Activated T-helper 17 cell treated with anti-CD3 and anti-CD28 coated beads, Interleukin-2, amount 50 U/mL, for 72 hours (primary cell): ENCODE measurements around the gene CCKAR. TPM values are rescaled to one million over a fixed set of nuclear protein-coding genes. Genes with fewer than 3 reads are reported as not detected.

Experiments
- ATAC-seq: fragments of 150-1000 bp; cut with Tn5 transposase; replicated peaks from 2 replicates; pipeline ENCODE4 v1.10.0; 2021; ENCODE audit warnings: mild to moderate bottlenecking, moderate library complexity
- H3K27ac Mint-ChIP-seq: one replicate; pipeline ENCODE4 v1.8.0; 2022; ENCODE audit warnings: mixed read lengths
- H3K27me3 Mint-ChIP-seq: one replicate; pipeline ENCODE4 v1.8.0; 2022; ENCODE audit warnings: mixed read lengths
- H3K36me3 Mint-ChIP-seq: one replicate; pipeline ENCODE4 v1.8.0; 2022; ENCODE audit warnings: low read depth, mild to moderate bottlenecking, mixed read lengths
- H3K4me1 Mint-ChIP-seq: one replicate; pipeline ENCODE4 v1.8.0; 2022; ENCODE audit warnings: mixed read lengths
- H3K4me3 Mint-ChIP-seq: one replicate; pipeline ENCODE4 v1.8.0; 2022; ENCODE audit warnings: mild to moderate bottlenecking, mixed read lengths
- H3K9me3 Mint-ChIP-seq: one replicate; pipeline ENCODE4 v1.8.0; 2022; ENCODE audit warnings: mixed read lengths
- total RNA-seq, 2 donors: library from RNA; stranded (reverse); gene quantifications; one replicate each; pipeline ENCODE4 v1.2.3, GENCODE V29; 2022

Gene CCKAR
- total RNA-seq, 2 donors from 2014 or later, result not detected

GRCh38 chr4:26475716-26476115 lies 14.6 kb downstream of the CCKAR start:
- Mint-ChIP-seq H3K4me1 (no peaks in the 10 kb centered on the region), H3K36me3 (no peaks in the 10 kb centered on the region), H3K27me3 (peaks cover 14% of the 10 kb centered on the region), H3K27ac (no peak overlapping the region), H3K4me3 (no peak overlapping the region), H3K9me3 (no peaks in the 10 kb centered on the region)
- no peak for ATAC-seq

DNA sequence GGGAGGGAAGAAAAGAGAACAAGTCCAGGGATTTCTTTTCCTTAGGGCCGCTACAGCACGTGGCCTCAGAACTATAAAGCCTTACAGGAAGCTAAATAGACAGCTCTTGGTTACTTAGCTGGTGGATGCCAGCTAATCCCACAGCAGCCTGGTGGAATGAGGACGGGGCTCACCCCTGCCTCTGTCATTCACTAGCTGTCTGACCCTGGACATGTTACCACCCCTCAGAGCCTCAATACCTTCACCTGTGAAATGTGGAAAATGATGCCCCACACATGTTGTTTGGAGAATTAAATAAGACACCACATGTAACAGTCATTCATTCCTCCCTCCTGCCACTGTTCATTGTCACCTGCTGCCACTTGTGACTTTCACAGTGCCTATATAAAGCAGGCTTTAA lies 15.7 kb downstream of the CCKAR start:
- H3K27me3 Mint-ChIP-seq, result peaks cover 17% of the 10 kb centered on the region
- no peaks in the 10 kb centered on the region for H3K4me1 Mint-ChIP-seq
- H3K36me3 Mint-ChIP-seq, result no peaks in the 10 kb centered on the region
- no peak for ATAC-seq
- H3K4me3 Mint-ChIP-seq, result no peak overlapping the region
- H3K9me3 Mint-ChIP-seq, result no peaks in the 10 kb centered on the region
- no peak overlapping the region for H3K27ac Mint-ChIP-seq

- Mint-ChIP-seq H3K27me3 (peaks cover 17% of the 10 kb centered on the region), H3K4me3 (no peak overlapping the region), H3K4me1 (no peaks in the 10 kb centered on the region), H3K27ac (no peak overlapping the region), H3K36me3 (no peaks in the 10 kb centered on the region), H3K9me3 (no peaks in the 10 kb centered on the region)
- ATAC-seq, result no peak
Measured at GRCh38 chr4:26473893-26474292, 16.4 kb downstream of the CCKAR start.

- ATAC-seq, result no peak
- Mint-ChIP-seq H3K4me3 (no peak overlapping the region), H3K9me3 (no peaks in the 10 kb centered on the region), H3K36me3 (no peaks in the 10 kb centered on the region), H3K4me1 (no peaks in the 10 kb centered on the region), H3K27ac (no peak overlapping the region), H3K27me3 (peaks cover 23% of the 10 kb centered on the region)
Measured at GRCh38 chr4:26471890-26472289, 18.4 kb downstream of the CCKAR start.

DNA sequence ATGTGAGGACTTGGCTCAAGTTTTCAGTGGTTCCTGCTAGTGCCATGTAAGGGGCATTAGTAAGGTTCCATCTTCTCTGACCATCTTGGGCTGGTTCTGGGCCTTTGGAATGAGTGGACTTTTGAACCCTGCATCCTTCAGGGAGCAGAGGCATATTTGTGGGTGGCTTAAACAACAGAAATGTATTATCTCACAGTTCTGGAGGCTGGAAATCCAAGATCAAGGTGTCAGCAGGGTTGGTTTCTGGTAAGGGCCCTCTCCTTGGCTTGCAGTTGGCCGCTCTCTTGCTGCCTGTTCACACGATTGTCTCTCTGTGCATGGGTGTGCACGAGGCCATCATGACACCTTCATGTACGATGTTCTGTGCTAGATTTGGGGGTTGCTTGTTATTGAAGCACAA lies 21.3 kb downstream of the CCKAR start:
- H3K27ac Mint-ChIP-seq, result no peak overlapping the region
- no peak overlapping the region for H3K4me3 Mint-ChIP-seq
- no peaks in the 10 kb centered on the region for H3K4me1 Mint-ChIP-seq
- H3K9me3 Mint-ChIP-seq, result no peaks in the 10 kb centered on the region
- H3K27me3 Mint-ChIP-seq, result peaks cover 24% of the 10 kb centered on the region
- no peaks in the 10 kb centered on the region for H3K36me3 Mint-ChIP-seq
- no peak for ATAC-seq

GRCh38 chr4:26468283-26468949 lies 21.9 kb downstream of the CCKAR start:
- no peaks in the 10 kb centered on the region for H3K36me3 Mint-ChIP-seq
- no peak overlapping the region for H3K4me3 Mint-ChIP-seq
- no peaks in the 10 kb centered on the region for H3K4me1 Mint-ChIP-seq
- no peak for ATAC-seq
- H3K27me3 Mint-ChIP-seq, result peaks cover 26% of the 10 kb centered on the region
- H3K27ac Mint-ChIP-seq, result no peak overlapping the region
- H3K9me3 Mint-ChIP-seq, result no peaks in the 10 kb centered on the region

GRCh38 chr4:26467724-26468123 lies 22.6 kb downstream of the CCKAR start:
- H3K36me3 Mint-ChIP-seq, result no peaks in the 10 kb centered on the region
- H3K27ac Mint-ChIP-seq, result no peak overlapping the region
- peaks cover 26% of the 10 kb centered on the region for H3K27me3 Mint-ChIP-seq
- H3K4me3 Mint-ChIP-seq, result no peak overlapping the region
- ATAC-seq, result no peak
- H3K4me1 Mint-ChIP-seq, result no peaks in the 10 kb centered on the region
- no peaks in the 10 kb centered on the region for H3K9me3 Mint-ChIP-seq

GRCh38 chr4:26466578-26467270 lies 23.6 kb downstream of the CCKAR start:
- Mint-ChIP-seq H3K4me3 (no peak overlapping the region), H3K4me1 (no peaks in the 10 kb centered on the region), H3K27me3 (peaks cover 23% of the 10 kb centered on the region), H3K27ac (no peak overlapping the region), H3K36me3 (no peaks in the 10 kb centered on the region), H3K9me3 (no peaks in the 10 kb centered on the region)
- ATAC-seq, result no peak

DNA sequence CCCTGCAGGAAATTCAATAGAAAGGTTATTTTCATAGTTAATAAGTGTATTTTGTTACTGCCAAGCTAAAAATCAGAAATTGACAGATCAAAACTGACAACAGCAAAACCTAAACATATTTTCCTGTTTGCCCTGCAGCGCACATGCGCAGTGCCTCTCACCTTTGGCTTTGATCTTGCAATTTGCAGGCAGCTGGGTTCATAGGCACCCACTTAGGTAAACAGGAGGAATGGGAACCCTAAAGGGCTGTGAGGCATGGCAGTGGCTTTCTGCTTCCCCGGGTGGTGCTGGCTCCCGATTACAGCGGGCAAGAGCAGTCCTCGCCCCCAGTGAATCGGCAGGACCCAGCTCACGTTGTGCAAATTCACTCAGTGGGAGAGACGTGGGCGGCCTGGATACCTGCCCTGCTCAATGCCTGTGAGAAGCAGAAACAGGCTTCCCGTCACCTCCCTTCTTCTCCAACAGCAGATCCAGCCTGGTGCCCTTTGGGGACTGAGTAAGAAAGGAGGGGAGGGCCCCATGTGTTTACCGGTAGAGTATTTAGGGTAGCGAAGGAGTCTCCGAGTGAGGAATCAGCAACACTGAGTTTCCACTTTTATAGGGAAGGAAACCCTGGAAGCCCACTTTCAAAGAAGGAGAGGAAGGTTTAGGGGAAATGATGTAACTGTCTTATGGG lies 25.7 kb downstream of the CCKAR start:
- ATAC-seq, result no peak
- Mint-ChIP-seq H3K36me3 (no peaks in the 10 kb centered on the region), H3K4me1 (no peaks in the 10 kb centered on the region), H3K27me3 (peaks cover 13% of the 10 kb centered on the region), H3K27ac (no peak overlapping the region), H3K4me3 (no peak overlapping the region), H3K9me3 (no peaks in the 10 kb centered on the region)

DNA sequence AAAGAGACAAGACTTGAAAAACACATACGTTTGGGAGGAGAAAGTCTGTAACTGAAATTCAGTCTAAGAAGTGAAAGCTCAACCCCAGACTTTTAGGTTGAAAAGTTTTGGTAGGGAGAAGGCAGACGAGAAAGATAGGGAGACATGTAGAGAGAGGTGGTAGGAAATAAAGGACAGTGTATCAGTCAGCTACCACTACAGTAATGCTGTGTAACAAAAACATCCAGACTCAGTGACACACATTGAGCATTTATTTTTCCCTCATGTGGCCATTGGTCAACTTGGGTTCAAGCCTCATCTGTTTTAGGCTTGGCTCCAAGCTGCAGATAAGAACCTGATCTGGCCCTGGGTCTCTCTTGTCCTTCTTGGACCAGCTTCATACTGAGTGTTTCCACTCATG lies 26.9 kb downstream of the CCKAR start:
- Mint-ChIP-seq H3K27me3 (peaks cover 13% of the 10 kb centered on the region), H3K4me1 (no peaks in the 10 kb centered on the region), H3K36me3 (no peaks in the 10 kb centered on the region), H3K9me3 (no peaks in the 10 kb centered on the region), H3K4me3 (no peak overlapping the region), H3K27ac (no peak overlapping the region)
- no peak for ATAC-seq

DNA sequence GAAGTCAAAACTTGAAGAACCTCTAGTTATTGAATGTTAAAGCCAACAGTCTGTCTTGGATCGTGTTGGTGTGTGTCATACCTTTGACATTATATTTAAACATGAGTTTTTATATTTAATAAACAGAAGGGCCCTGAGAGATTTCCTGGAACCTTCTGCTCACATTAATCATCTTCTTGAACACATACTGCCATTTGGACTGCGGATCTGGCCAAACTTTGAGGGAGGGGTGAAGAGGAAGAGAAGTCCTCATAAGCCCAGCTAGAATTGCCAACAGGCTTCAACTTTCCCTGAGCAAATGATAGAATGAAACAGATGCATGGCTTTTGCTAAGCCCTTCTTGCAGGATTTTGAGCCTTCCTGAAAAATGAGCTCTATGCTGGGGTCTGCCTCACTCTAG lies 27.4 kb downstream of the CCKAR start:
- no peaks in the 10 kb centered on the region for H3K36me3 Mint-ChIP-seq
- H3K27ac Mint-ChIP-seq, result no peak overlapping the region
- H3K4me3 Mint-ChIP-seq, result no peak overlapping the region
- peaks cover 13% of the 10 kb centered on the region for H3K27me3 Mint-ChIP-seq
- ATAC-seq, result no peak
- H3K9me3 Mint-ChIP-seq, result no peaks in the 10 kb centered on the region
- no peaks in the 10 kb centered on the region for H3K4me1 Mint-ChIP-seq

DNA sequence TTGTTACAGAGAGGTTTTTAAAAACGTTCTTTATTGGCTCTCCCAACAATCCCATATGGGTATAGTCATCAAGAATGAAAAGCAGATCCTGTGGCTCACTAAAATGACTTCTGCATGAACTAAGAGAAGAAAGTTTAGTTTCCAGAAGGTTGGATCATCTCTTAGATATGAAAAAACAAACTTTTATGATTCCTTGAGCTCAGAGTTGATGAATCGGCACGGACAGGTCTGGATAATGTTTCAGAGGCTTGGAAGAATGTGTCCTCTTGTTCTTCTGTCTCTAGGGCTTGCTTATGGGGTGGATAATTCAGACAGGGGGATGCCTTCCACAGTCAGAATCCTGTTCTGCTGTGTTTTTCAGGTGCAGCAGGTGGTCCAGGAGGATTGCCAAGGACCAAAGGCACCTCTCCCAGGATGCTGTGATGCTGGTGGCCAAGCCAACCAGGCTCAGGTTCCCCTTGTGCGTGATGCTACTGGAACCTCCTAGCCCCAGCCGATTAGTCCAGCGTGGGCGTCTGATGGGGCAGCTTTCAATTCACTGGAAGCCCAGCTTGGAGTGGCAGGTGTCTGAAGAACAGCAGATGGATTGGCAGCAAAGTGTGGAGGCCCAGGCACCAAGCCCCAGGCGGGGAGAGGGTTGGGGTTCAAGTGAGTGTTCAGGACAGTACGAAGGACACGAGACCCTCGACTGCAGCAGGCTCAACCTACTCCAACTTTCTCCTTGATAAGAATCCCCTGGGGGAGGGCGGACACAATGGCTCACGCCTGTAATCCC lies 30.3 kb downstream of the CCKAR start:
- no peaks in the 10 kb centered on the region for H3K4me1 Mint-ChIP-seq
- no peak for ATAC-seq
- no peak overlapping the region for H3K27ac Mint-ChIP-seq
- H3K36me3 Mint-ChIP-seq, result no peaks in the 10 kb centered on the region
- H3K27me3 Mint-ChIP-seq, result peaks cover 4% of the 10 kb centered on the region
- no peak overlapping the region for H3K4me3 Mint-ChIP-seq
- H3K9me3 Mint-ChIP-seq, result no peaks in the 10 kb centered on the region

DNA sequence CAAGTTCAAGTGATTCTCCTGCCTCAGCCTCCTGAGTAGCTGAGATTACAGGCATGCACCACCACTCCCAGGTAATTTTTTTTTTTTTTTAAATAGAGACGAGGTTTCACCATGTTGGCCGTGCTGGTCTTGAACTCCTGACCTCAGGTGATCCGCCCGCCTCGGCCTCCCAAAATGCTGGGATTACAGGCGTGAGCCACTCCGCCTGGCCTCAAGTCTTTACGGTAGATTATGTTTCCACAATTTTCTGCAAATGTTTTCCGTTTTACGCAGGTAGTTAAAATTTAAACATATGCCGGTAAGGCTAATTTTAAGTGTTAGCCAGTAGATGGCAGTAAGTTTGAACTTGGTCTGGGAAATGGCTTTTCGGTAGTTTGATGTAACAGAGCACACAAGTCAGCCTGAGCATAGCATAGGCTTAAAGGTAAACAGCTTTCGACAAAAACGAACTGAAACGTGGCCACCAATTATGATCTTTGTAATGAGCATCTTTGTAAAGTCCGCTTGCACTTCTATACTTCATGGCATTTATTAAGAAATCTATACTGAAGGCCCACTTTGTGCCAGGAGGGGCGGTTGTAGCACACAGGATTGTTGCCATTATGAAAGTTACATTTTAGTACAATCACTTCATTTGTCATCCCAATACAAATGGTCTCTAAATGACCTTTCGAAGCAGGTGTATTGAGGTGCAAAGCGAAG lies 31.1 kb downstream of the CCKAR start:
- H3K9me3 Mint-ChIP-seq, result no peaks in the 10 kb centered on the region
- peak; percentile 53 for ATAC-seq
- peaks cover 4% of the 10 kb centered on the region for H3K27me3 Mint-ChIP-seq
- H3K27ac Mint-ChIP-seq, result no peak overlapping the region
- no peaks in the 10 kb centered on the region for H3K4me1 Mint-ChIP-seq
- no peaks in the 10 kb centered on the region for H3K36me3 Mint-ChIP-seq
- peak overlapping the region; percentile 30 for H3K4me3 Mint-ChIP-seq

GRCh38 chr4:26458157-26458561 lies 32.1 kb downstream of the CCKAR start:
- Mint-ChIP-seq H3K9me3 (no peaks in the 10 kb centered on the region), H3K27ac (no peak overlapping the region), H3K4me1 (no peaks in the 10 kb centered on the region), H3K4me3 (no peak overlapping the region), H3K36me3 (no peaks in the 10 kb centered on the region), H3K27me3 (no peaks in the 10 kb centered on the region)
- ATAC-seq, result no peak
